K562 (cell line): Measurements from ENCODE around the gene CKMT1A. TPM values are rescaled to one million over a fixed set of nuclear protein-coding genes. Genes with fewer than 3 reads are reported as not detected.
"Not testable (repeated sequence)": the region's sequence is repeated elsewhere in the genome, so short reads cannot be mapped to it uniquely, and the experiment has no call there.

ENCODE experiments used
- ATAC-seq: fragments of 200-7000 bp; cut with Tn5 transposase; 3 replicates; pipeline ENCODE4 v1.9.1; 2020; ENCODE audit warnings: moderate library complexity
- Bru-seq: library from RNA; stranded (reverse); fragments of 400-500 nt; gene quantifications from one replicate; lab custom pipeline; 2021; lab: Mats Ljungman, UMichigan
- BruChase-seq, 2 experiments: library from RNA; stranded (reverse); fragments of 400-500 nt; gene quantifications; one replicate each; lab custom pipeline; 2021; lab: Mats Ljungman, UMichigan
- BruUV-seq: library from RNA; stranded (reverse); fragments of 400-500 nt; replicated peaks from 2 replicates; lab custom pipeline; 2021; lab: Mats Ljungman, UMichigan
- CTCF ChIA-PET: fragments of 300-600 bp; formaldehyde crosslinking; extraction: SDS; loops from one replicate; lab custom pipeline; 2021; ENCODE audit warnings: low intra/inter-chr PET ratio; lab: Yijun Ruan, JAX
- POLR2A ChIA-PET: fragments of 300-600, 350-650 bp; sonication (Branson Sonifier 250); formaldehyde crosslinking; extraction: SDS; loops from one replicate; lab custom pipeline; 2021; ENCODE audit warnings: antibody characterized with exemption, inconsistent platforms; lab: Yijun Ruan, JAX
- DNase-seq, 4 experiments: peaks; one replicate each; pipeline versions ENCODE4 v3.0.0 to v3.0.0-alpha.2; 2011 to 2018; ENCODE audit warnings: low spot score in 3 of 4, mixed read lengths in 3 of 4; ENCODE audit errors: extremely low read depth in 1 of 4
- FAIRE-seq: peaks from 2 replicates; lab custom pipeline; 2011; peaks lifted over from hg19 to GRCh38; lab: Jason Lieb, UNC
- H2AFZ ChIP-seq: 2 replicates; pipeline ENCODE4 v1.6.0; 2011; ENCODE audit warnings: low read depth, low read length, control low read depth, inconsistent platforms
- H3K27ac ChIP-seq: fragments of 200-600 bp; 3 replicates; pipeline ENCODE4 v1.8.0; 2011; ENCODE audit warnings: low read depth, mild to moderate bottlenecking, control low read depth, inconsistent platforms, low read length, moderate library complexity, mixed read lengths; ENCODE audit errors: extremely low read depth
- H3K27me3 ChIP-seq, 2 experiments: fragments of 300-600 bp in 1 of 2; 2 replicates in 1 of 2; 3 replicates in 1 of 2; pipeline versions ENCODE4 v1.6.0 to v1.8.0; 2011; ENCODE audit warnings: inconsistent platforms in 2 of 2, low read length in 2 of 2, mild to moderate bottlenecking in 1 of 2, mixed read lengths in 1 of 2, moderate library complexity in 1 of 2; ENCODE audit not compliant: control insufficient read depth in 2 of 2, insufficient read depth in 2 of 2
- H3K36me3 ChIP-seq: fragments of 300-600 bp; 3 replicates; pipeline ENCODE4 v1.8.0; 2011; ENCODE audit warnings: mild to moderate bottlenecking, low read length, inconsistent platforms; ENCODE audit not compliant: control insufficient read depth, insufficient read depth
- H3K4me1 ChIP-seq, 2 experiments: fragments of 200-600 bp in 1 of 2; replicated peaks in 1 of 2; 2 replicates in 1 of 2; 3 replicates in 1 of 2; pipeline versions ENCODE4 v1.5.1 to v1.8.0; 2011; ENCODE audit warnings: inconsistent platforms in 2 of 2, low read length in 2 of 2, mild to moderate bottlenecking in 1 of 2, mixed read lengths in 1 of 2, moderate library complexity in 1 of 2; ENCODE audit not compliant: control insufficient read depth in 2 of 2, insufficient read depth in 2 of 2
- H3K4me2 ChIP-seq: 2 replicates; pipeline ENCODE4 v1.6.1; 2011; ENCODE audit warnings: low read length, control low read depth, inconsistent platforms, mixed read lengths; ENCODE audit not compliant: insufficient read depth
- H3K4me3 ChIP-seq: fragments of 200-600 bp; sonication (generic), shearing (Covaris generic); 2 replicates; pipeline ENCODE4 v1.5.1; 2016; ENCODE audit warnings: control low read depth, inconsistent platforms
- H3K79me2 ChIP-seq: fragments of 200-600 bp; 3 replicates; pipeline ENCODE4 v1.8.0; 2011; ENCODE audit warnings: low read length, inconsistent platforms; ENCODE audit not compliant: control insufficient read depth, insufficient read depth
- H3K9ac ChIP-seq, 2 experiments: 2 replicates each; pipeline versions ENCODE4 v1.6.0 to v1.6.1; 2011; ENCODE audit warnings: low read depth in 2 of 2, low read length in 2 of 2, control low read depth in 1 of 2, inconsistent platforms in 1 of 2, mild to moderate bottlenecking in 1 of 2, mixed read lengths in 1 of 2; ENCODE audit not compliant: insufficient read depth in 1 of 2
- H3K9me1 ChIP-seq: one replicate; pipeline ENCODE4 v1.6.0; 2011; ENCODE audit warnings: inconsistent platforms, mild to moderate bottlenecking, low read length, moderate library complexity; ENCODE audit not compliant: control insufficient read depth, insufficient read depth
- H3K9me3 ChIP-seq: replicated peaks from 2 replicates; pipeline ENCODE4 v1.5.1; 2011; ENCODE audit warnings: low read depth, low read length, inconsistent platforms; ENCODE audit not compliant: control insufficient read depth, insufficient read depth
- H4K20me1 ChIP-seq: replicated peaks from 2 replicates; pipeline ENCODE4 v1.6.1; 2011; ENCODE audit warnings: low read length, inconsistent platforms, mixed read lengths; ENCODE audit not compliant: control insufficient read depth, insufficient read depth
- WGBS: fragments of 100-300 bp; shearing (Covaris generic); methylation state at CpG from one replicate; pipeline ENCODE4 v1.1.6; 2016; ENCODE audit warnings: low coverage, mixed read lengths; ENCODE audit not compliant: insufficient coverage; ENCODE audit errors: missing lambda C conversion rate; 5-methylcytosine and 5-hydroxymethylcytosine counted together
- in situ Hi-C: fragments of 300-500 bp; cut with MboI; formaldehyde crosslinking; loops from 4 replicates; pipeline ENCODE4 v1.15.0; 2018; ENCODE audit warnings: inconsistent platforms, mixed read lengths
- intact Hi-C: fragments of 100-400 bp; cut with micrococcal nuclease; formaldehyde crosslinking; loops from 2 replicates; pipeline ENCODE4 v1.14.2; 2022
- long read RNA-seq, 3 experiments: library from polyadenylated mRNA in 2 of 3; library from RNA in 1 of 3; unstranded in 2 of 3; stranded (forward) in 1 of 3; transcript quantifications; one replicate each; pipeline ENCODE4 v2.0.0, GENCODE V29; 2019 to 2022
- polyA minus RNA-seq, 3 experiments: library from RNA; depleted of rRNA, polyadenylated mRNA; stranded (reverse); fragments of >200 nt; gene quantifications; 2 replicates each; pipeline ENCODE4 v1.2.3, GENCODE V29; 2011
- polyA plus RNA-seq, 8 experiments: library from polyadenylated mRNA; depleted of rRNA in 4 of 8; stranded (reverse) in 5 of 8; unstranded in 3 of 8; fragments of >200 nt; fragmentation: Nextera tagmentation in 2 of 8; fragmentation: Illumina TruSeq in 1 of 8; extraction: Ambion mirVana in 2 of 8; extraction: Trizol in 1 of 8; gene quantifications; 2 replicates each; pipeline versions ENCODE4 v1.2.1 to v1.2.3, GENCODE V29; 2011 to 2014; ENCODE audit warnings: inconsistent platforms in 1 of 8, missing spikeins in 1 of 8
- total RNA-seq, 7 experiments: library from RNA; depleted of rRNA in 6 of 7; stranded (reverse); fragments of >200 nt in 6 of 7; fragmentation: Illumina TruSeq in 2 of 7; extraction: Trizol in 2 of 7; gene quantifications; 2 replicates each; pipeline versions ENCODE4 v1.2.1 to v1.2.3, GENCODE V29; 2011 to 2021; ENCODE audit warnings: low replicate concordance in 1 of 7

CKMT1A gene
- 6.2 and 6.8 TPM in 2 replicates for total RNA-seq (2011; cell fraction: chromatin; rRNA removed; ENCODE audit: low replicate concordance)
- total RNA-seq (2011; cell fraction: nucleolus; rRNA removed), result 2.4 and 3.3 TPM in 2 replicates
- 3.1 and 5.0 TPM in 2 replicates for total RNA-seq (2011; cell fraction: nucleoplasm; rRNA removed)
- total RNA-seq (2014; rRNA removed), result 4.9 and 8.4 TPM in 2 replicates
- 2.6 and 4.6 TPM in 2 replicates for total RNA-seq (2014; rRNA removed; fragmentation: Illumina TruSeq; extraction: Trizol)
- 3.0 and 3.6 TPM in 2 replicates for total RNA-seq (2015; rRNA removed; fragmentation: Illumina TruSeq; extraction: Trizol)
- total RNA-seq (2021), result 8.3 and 8.4 TPM in 2 replicates
- 3.7 and 8.7 TPM in 2 replicates for polyA plus RNA-seq (2011; rRNA removed)
- 3.8 and 9.1 TPM in 2 replicates for polyA plus RNA-seq (2011; cell fraction: cytosol; rRNA removed)
- 5.3 and 21.9 TPM in 2 replicates for polyA plus RNA-seq (2011; cell fraction: nucleus; rRNA removed)
- polyA plus RNA-seq (2012), result 1.7 and 7.8 TPM in 2 replicates
- polyA plus RNA-seq (2014; fragmentation: Illumina TruSeq; extraction: Trizol), result 7.8 and 10.7 TPM in 2 replicates
- 10 to 100 TPM in 1 of 2 experiments, 1 to 10 TPM in 1; 4.8 to 13.5 TPM for polyA plus RNA-seq (2014; fragmentation: Nextera tagmentation; extraction: Ambion mirVana)
- 7.7 and 9.7 TPM in 2 replicates for polyA plus RNA-seq (2014; rRNA removed)
- polyA minus RNA-seq (2011; rRNA and poly(A)+ RNA removed), result 4.2 and 14.6 TPM in 2 replicates
- polyA minus RNA-seq (2011; cell fraction: cytosol; rRNA and poly(A)+ RNA removed), result 7.6 TPM in 1 of 2 replicates, not detected in the other
- 1.9 and 2.7 TPM in 2 replicates for polyA minus RNA-seq (2011; cell fraction: nucleus; rRNA and poly(A)+ RNA removed)
- percentile 33 among the genes with signal in this experiment for Bru-seq, nascent RNA
- BruChase-seq, experiment 1, labeled RNA remaining after a 2-hour chase, result percentile 32 among the genes with signal in this experiment
- percentile 29 among the genes with signal in this experiment for BruChase-seq, experiment 2, labeled RNA remaining after a 6-hour chase
- long read RNA-seq, experiment 1, transcript CKMT1A-204 (10 exons, 1,779 nt), result major isoform, 7 of 17 reads
- long read RNA-seq, experiment 1, partial matches to known transcripts, result 5 of 17 reads
- long read RNA-seq, experiment 1, other reads (novel, unspliced or antisense), result 2 of 17 reads
- long read RNA-seq, experiment 2, partial matches to known transcripts, result 1 of 9 reads
- long read RNA-seq, experiment 2, other reads (novel, unspliced or antisense), result 4 of 9 reads
- long read RNA-seq, experiment 3, transcript CKMT1A-204 (10 exons, 1,779 nt), result major isoform, 6 of 6 reads
- long read RNA-seq, experiment 3, partial matches to known transcripts, result 0 of 6 reads
- long read RNA-seq, experiment 3, other reads (novel, unspliced or antisense), result 0 of 6 reads

DNA sequence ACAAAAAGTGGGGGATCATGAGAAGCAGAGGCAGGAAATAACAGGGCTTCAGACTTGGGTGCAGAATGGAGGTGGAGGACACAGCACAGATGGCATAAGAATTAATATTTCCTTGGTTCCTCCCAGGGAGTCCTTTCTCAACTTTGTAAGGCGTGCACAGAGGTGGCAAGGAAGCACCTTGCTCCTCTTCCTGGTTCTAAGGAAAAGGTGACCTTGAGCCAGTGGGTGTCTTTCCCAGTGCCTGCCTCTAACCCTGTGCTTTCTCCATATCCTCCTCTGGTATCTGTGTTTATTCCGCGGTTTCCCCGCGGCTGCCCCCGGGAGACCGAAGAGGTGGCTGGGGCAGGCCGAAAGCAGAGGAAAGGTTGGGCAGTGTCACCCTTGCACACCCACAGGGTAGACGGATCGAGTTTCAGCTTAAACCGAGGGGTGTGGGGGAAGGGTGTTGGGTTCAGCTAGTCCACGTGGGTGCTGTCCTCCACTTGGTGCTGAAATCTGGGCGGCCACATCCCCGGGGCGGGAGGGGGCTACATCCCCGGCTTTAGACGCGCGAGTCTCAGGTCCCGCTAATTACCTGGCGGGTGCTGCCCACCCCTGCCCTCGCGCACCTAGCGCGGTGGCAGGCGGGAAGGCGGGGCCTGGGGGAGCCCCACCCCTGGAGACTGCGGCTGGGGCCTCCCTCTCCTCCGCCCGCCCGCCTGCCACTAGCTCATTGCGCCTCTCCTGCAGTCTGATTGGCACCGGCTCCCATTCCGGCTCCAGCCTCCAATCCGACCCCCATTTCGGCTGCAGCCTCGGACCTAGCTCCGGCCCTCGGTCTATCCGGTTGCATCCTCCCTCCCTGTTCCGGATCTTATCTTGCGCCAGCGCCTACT, at the start of gene CKMT1A:
Gene CKMT1A, plus strand, starts transcription at position 712 of the 875 bp plus-strand sequence. CDS start 192 bp downstream, outside the sequence.
- H4K20me1 ChIP-seq, intact Hi-C loops, H3K4me1 ChIP-seq, H3K4me3 ChIP-seq, H3K27me3 ChIP-seq, H3K9ac ChIP-seq, BruUV-seq, H3K9me1 ChIP-seq, DNase-seq, POLR2A ChIA-PET, CTCF ChIA-PET, H3K4me2 ChIP-seq, H3K9me3 ChIP-seq, H3K27ac ChIP-seq, H2AFZ ChIP-seq, H3K36me3 ChIP-seq, H3K79me2 ChIP-seq: not testable (repeated sequence)
- in situ Hi-C loops, result loop anchor here (25.0 kb wide), 1 partner anchor 256 kb away; no protein-coding TSS in a partner anchor
- FAIRE-seq (peak; percentile 85), ATAC-seq (peak; percentile 80)
- WGBS, result no CpG with 5 or more reads among the region's 43 CpGs
